Ishikawa (cell line): Measurements from ENCODE around the gene HOTAIR.

Source experiments
- CEBPB ChIP-seq: IDR thresholded peaks from 2 replicates; pipeline ENCODE4 v1.6.1; 2012
- CREB1 ChIP-seq: IDR thresholded peaks from 2 replicates; pipeline ENCODE4 v1.6.1; 2012; ENCODE audit warnings: low read depth
- EGR1 ChIP-seq: IDR thresholded peaks from 2 replicates; pipeline ENCODE4 v1.6.1; 2012
- EP300 ChIP-seq: IDR thresholded peaks from 2 replicates; pipeline ENCODE4 v1.6.1; 2012; ENCODE audit warnings: borderline replicate concordance
- FOXM1 ChIP-seq: IDR thresholded peaks from 2 replicates; pipeline ENCODE4 v1.6.1; 2012; ENCODE audit warnings: low read depth, borderline replicate concordance
- NFIC ChIP-seq: IDR thresholded peaks from 2 replicates; pipeline ENCODE4 v1.6.1; 2012
- RAD21 ChIP-seq: IDR thresholded peaks from 2 replicates; pipeline ENCODE4 v1.6.1; 2012; ENCODE audit warnings: low read depth
- TAF1 ChIP-seq: IDR thresholded peaks from 2 replicates; pipeline ENCODE4 v1.6.1; 2012; ENCODE audit warnings: low read depth, mild to moderate bottlenecking
- TCF12 ChIP-seq: IDR thresholded peaks from 2 replicates; pipeline ENCODE4 v1.6.1; 2012; ENCODE audit warnings: low read depth
- TEAD4 ChIP-seq: IDR thresholded peaks from 2 replicates; pipeline ENCODE4 v1.6.1; 2012
- YY1 ChIP-seq: IDR thresholded peaks from 2 replicates; pipeline ENCODE4 v1.6.1; 2012; ENCODE audit warnings: low read depth
- ZBTB7A ChIP-seq: IDR thresholded peaks from 2 replicates; pipeline ENCODE4 v1.6.1; 2012; ENCODE audit warnings: low read depth
- TF ChIP-seq, protein P1 (sequence below): IDR thresholded peaks from 2 replicates; pipeline ENCODE4 v1.6.1; 2012
- TF ChIP-seq, protein P2 (sequence below): IDR thresholded peaks from 2 replicates; pipeline ENCODE4 v1.6.1; 2012; ENCODE audit warnings: low read depth, mild to moderate bottlenecking
- TF ChIP-seq, protein P3 (sequence below): IDR thresholded peaks from 2 replicates; pipeline ENCODE4 v1.6.1; 2012

HOTAIR gene

DNA sequence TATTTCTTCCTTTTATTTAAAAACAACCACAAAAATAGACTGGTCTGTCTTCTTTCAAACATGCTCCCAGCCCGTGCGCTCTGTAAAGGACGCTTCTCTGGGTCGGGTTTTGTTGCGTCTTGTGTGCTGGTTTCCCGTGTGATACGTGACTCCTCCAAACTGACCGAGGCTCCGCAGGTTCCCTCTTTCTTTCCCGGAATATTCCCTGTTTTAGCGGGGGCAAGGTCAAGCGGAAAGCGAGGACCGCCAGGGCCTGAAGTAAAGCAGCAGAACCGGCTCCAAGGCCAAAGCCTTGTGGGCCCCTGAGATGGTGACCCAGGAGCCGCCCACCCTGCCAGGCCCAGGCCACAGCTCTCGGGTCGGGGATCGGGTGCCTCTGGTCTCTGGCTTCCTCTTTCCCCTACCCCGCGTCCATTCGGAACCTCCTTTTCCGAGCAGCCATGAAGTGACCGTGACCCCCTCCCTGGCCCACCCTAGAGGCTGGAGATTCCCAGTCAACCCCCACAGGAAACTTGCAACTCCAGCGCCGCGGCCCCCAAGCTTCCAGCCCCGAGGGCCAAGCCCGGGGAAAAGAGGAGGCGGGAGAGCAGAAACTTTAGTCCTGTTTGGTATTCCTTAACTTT, 9.3 kb upstream of the HOTAIR start:
- TF ChIP-seq FOXM1 (no peak), RAD21 (no peak)

DNA sequence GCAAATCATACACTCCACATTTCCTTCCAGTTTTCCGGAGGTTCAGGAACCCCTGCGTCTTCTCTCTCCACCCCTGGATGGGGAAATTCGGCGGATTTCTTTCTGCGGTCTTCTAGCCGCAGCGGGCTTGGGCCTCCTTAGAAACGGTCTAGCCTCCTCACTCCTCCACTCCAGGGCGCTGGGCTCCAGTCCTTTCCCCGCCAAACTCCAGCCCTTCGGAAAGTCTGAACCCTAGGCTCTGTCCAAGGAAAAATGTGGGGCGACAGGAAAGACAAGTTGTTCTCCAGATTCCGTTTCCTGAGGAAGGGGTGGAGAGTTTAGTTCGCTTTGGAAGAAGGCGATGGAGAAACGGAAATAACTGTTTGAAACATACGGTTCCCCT, 8.8 kb upstream of the HOTAIR start:
- no peak for TF ChIP-seq TCF12
- TF ChIP-seq, protein P1, sequence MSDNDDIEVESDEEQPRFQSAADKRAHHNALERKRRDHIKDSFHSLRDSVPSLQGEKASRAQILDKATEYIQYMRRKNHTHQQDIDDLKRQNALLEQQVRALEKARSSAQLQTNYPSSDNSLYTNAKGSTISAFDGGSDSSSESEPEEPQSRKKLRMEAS, result no peak
- no peak for TF ChIP-seq ZBTB7A
- TF ChIP-seq, protein P2, sequence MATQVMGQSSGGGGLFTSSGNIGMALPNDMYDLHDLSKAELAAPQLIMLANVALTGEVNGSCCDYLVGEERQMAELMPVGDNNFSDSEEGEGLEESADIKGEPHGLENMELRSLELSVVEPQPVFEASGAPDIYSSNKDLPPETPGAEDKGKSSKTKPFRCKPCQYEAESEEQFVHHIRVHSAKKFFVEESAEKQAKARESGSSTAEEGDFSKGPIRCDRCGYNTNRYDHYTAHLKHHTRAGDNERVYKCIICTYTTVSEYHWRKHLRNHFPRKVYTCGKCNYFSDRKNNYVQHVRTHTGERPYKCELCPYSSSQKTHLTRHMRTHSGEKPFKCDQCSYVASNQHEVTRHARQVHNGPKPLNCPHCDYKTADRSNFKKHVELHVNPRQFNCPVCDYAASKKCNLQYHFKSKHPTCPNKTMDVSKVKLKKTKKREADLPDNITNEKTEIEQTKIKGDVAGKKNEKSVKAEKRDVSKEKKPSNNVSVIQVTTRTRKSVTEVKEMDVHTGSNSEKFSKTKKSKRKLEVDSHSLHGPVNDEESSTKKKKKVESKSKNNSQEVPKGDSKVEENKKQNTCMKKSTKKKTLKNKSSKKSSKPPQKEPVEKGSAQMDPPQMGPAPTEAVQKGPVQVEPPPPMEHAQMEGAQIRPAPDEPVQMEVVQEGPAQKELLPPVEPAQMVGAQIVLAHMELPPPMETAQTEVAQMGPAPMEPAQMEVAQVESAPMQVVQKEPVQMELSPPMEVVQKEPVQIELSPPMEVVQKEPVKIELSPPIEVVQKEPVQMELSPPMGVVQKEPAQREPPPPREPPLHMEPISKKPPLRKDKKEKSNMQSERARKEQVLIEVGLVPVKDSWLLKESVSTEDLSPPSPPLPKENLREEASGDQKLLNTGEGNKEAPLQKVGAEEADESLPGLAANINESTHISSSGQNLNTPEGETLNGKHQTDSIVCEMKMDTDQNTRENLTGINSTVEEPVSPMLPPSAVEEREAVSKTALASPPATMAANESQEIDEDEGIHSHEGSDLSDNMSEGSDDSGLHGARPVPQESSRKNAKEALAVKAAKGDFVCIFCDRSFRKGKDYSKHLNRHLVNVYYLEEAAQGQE, result no peak
- TF ChIP-seq EP300, result no peak
- no peak for TF ChIP-seq TEAD4
- TF ChIP-seq, protein P3, sequence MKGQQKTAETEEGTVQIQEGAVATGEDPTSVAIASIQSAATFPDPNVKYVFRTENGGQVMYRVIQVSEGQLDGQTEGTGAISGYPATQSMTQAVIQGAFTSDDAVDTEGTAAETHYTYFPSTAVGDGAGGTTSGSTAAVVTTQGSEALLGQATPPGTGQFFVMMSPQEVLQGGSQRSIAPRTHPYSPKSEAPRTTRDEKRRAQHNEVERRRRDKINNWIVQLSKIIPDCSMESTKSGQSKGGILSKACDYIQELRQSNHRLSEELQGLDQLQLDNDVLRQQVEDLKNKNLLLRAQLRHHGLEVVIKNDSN, result no peak
- TF ChIP-seq FOXM1, result no peak
- no peak for TF ChIP-seq CREB1
- no peak for TF ChIP-seq CEBPB
- TF ChIP-seq NFIC, result no peak
- TF ChIP-seq YY1, result no peak
- no peak for TF ChIP-seq RAD21

DNA sequence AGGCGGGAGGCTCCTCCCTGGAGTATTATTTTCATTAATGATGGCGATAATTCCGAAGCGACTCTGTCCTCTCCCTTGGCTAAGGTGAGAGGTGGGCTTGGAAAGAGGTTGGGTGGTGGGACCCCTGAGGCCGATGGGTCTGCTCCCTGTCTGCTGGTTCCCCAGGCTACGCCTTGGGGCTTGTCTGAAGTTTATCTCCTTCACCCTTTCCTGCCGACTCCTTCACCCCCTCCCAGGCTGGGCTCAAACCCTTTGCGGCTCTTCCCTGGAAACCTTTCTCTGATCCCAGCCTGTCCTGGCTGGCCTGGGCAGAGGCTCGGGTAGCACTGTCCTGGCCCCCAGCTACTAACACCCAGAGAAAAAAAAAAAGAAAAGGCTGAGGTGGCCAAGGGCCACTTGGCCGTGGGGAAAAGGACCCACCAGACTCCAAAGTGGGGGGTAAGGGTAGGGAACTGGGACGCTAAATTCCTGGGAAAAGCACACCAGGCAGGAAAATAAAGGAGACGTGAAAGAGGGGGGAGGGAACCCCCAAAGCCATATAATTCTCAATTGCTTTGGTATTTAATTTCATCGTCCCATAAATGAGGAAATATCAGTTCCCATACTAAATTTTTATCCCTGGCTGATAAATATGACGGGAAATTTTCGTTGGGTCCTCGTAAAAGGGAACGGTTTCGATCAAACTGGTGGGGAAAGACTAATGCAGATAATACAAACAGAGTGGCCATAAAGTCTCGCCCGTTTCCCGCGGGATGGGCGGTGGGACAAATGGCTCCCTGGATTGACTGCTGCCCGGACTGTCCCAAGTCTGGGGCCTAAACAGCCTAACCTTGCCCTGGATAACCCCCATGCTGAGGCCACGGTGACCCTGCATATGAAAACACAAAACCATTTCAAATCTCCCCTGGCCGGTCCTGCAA, 8.2 kb upstream of the HOTAIR start:
- no peak for TF ChIP-seq FOXM1
- no peak for TF ChIP-seq TCF12
- TF ChIP-seq RAD21, result no peak
- TF ChIP-seq, protein P1, result no peak
- TF ChIP-seq, protein P2, result no peak
- no peak for TF ChIP-seq TEAD4
- no peak for TF ChIP-seq ZBTB7A
- TF ChIP-seq NFIC, result no peak
- no peak for TF ChIP-seq YY1
- no peak for TF ChIP-seq TAF1
- no peak for TF ChIP-seq CREB1
- no peak for TF ChIP-seq EGR1
- no peak for TF ChIP-seq CEBPB
- TF ChIP-seq, protein P3, result no peak
- no peak for TF ChIP-seq EP300

DNA sequence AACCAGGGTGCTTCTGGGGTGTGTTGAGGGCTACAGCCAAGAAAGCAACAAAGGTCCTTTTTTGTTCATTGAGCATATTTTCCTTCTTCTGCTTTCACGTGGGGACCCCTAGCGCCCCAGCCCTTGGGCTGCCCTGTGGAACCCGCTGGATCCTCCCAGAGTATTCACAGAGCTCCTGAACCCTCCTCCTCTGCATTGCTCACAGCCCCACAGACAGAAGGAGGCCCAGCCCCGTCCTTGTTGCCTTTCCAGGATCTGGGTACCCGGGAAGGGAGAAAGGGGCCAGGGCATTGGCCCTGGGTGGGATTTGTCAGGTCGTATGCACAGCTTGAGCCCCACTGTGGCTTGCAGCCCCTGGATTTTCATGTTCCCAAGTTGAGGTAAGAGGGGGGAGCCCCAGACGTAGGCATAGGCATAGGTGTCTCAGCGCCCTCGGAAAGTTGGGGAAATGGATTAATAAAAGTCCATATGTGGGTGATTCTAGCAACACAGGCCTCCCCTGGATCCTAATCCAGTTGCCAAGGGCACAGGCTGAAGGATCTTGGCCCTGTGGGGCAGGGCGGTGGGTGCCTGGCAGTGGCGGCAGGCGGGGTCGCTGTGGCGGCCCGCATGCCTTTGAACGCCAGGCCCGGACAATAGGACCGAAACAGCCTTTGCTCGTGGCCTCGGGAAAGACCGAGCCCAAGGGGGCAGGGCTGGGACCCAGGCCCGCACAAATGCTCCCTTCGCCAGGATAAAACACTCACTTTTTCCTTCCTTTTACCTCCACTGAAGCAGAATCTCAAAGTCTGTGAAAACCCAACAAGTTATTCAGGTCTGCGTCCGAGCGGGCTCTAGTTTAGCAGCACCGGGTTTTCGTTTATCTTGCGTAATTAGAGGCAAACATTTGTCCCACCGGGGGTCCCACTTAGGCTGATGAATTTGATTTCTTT, 7.1 kb upstream of the HOTAIR start:
- no peak for TF ChIP-seq CREB1
- TF ChIP-seq YY1, result no peak
- TF ChIP-seq NFIC, result no peak
- no peak for TF ChIP-seq EP300
- TF ChIP-seq CEBPB, result no peak
- TF ChIP-seq, protein P1, result no peak
